PC-3 (cell line): ENCODE data around the gene U2AF1L4. TPM values are rescaled to one million over a fixed set of nuclear protein-coding genes. Genes with fewer than 3 reads are reported as not detected.

Source experiments
- total RNA-seq: library from RNA; depleted of rRNA; stranded (reverse); fragments of >200 nt; gene quantifications from 2 replicates; pipeline ENCODE4 v1.2.3, GENCODE V29; 2014; rRNA removed

Gene U2AF1L4
- total RNA-seq, 1 experiment from 2014 or later, result 7.8 TPM

Other genes starting within 250 kb of the U2AF1L4 start
- 128 and 144 TPM in 2 replicates for gene DMKN, start 231.8 kb downstream of the U2AF1L4 start, total RNA-seq
- gene SBSN, start 217.1 kb downstream of the U2AF1L4 start, total RNA-seq, result 0.26 and 2.1 TPM in 2 replicates
- not detected in 2 replicates for gene GAPDHS, start 212.0 kb downstream of the U2AF1L4 start, total RNA-seq
- gene TMEM147, start 199.8 kb downstream of the U2AF1L4 start, total RNA-seq, result 191 and 206 TPM in 2 replicates
- gene ATP4A, start 181.8 kb downstream of the U2AF1L4 start, total RNA-seq, result not detected in 2 replicates
- gene PMIS2, start 159.2 kb downstream of the U2AF1L4 start, total RNA-seq, result not detected in 2 replicates
- 25.9 and 26.4 TPM in 2 replicates for gene HAUS5, start 132.7 kb downstream of the U2AF1L4 start, total RNA-seq
- 81.6 and 126 TPM in 2 replicates for gene RBM42, start 116.4 kb downstream of the U2AF1L4 start, total RNA-seq
- gene ETV2, start 103.7 kb downstream of the U2AF1L4 start, total RNA-seq, result 0.36 TPM in 1 of 2 replicates, not detected in the other
- 405 and 563 TPM in 2 replicates for gene COX6B1, start 97.1 kb downstream of the U2AF1L4 start, total RNA-seq
- not detected in 2 replicates for gene UPK1A, start 78.9 kb downstream of the U2AF1L4 start, total RNA-seq
- gene ZBTB32, start 40.9 kb downstream of the U2AF1L4 start, total RNA-seq, result not detected in 2 replicates
- 10.8 and 23.4 TPM in 2 replicates for gene KMT2B, start 27.4 kb downstream of the U2AF1L4 start, total RNA-seq
- 0.81 and 9.3 TPM in 2 replicates for gene IGFLR1, start 3.0 kb downstream of the U2AF1L4 start, total RNA-seq
- 34.3 and 42.9 TPM in 2 replicates for gene PSENEN, start 233 bp upstream of the U2AF1L4 start, total RNA-seq
- gene LIN37, start 3.2 kb upstream of the U2AF1L4 start, total RNA-seq, result 4.6 and 8.2 TPM in 2 replicates
- not detected in 2 replicates for gene HSPB6, start 11.6 kb upstream of the U2AF1L4 start, total RNA-seq
- gene PROSER3, start 12.8 kb upstream of the U2AF1L4 start, total RNA-seq, result 5.5 and 6.1 TPM in 2 replicates
- 3.7 and 5.4 TPM in 2 replicates for gene ARHGAP33, start 30.1 kb upstream of the U2AF1L4 start, total RNA-seq
- gene PRODH2, start 67.4 kb upstream of the U2AF1L4 start, total RNA-seq, result not detected in 2 replicates
- gene NPHS1, start 107.1 kb upstream of the U2AF1L4 start, total RNA-seq, result not detected in 2 replicates
- not detected in 2 replicates for gene KIRREL2, start 111.5 kb upstream of the U2AF1L4 start, total RNA-seq
- gene APLP1, start 123.2 kb upstream of the U2AF1L4 start, total RNA-seq, result 21.1 and 23.2 TPM in 2 replicates
- 9.0 and 10.6 TPM in 2 replicates for gene NFKBID, start 155.1 kb upstream of the U2AF1L4 start, total RNA-seq
- gene HCST, start 157.1 kb upstream of the U2AF1L4 start, total RNA-seq, result not detected in 2 replicates
- not detected in 2 replicates for gene TYROBP, start 162.9 kb upstream of the U2AF1L4 start, total RNA-seq
- 4.1 and 4.8 TPM in 2 replicates for gene LRFN3, start 191.0 kb upstream of the U2AF1L4 start, total RNA-seq
- 24.5 and 38.1 TPM in 2 replicates for gene SDHAF1, start 249.8 kb upstream of the U2AF1L4 start, total RNA-seq